Thyroid gland (tissue), 4 donors: ENCODE data around the gene WEE1. TPM values are rescaled to one million over a fixed set of nuclear protein-coding genes. Genes with fewer than 3 reads are reported as not detected.
"Not testable (repeated sequence)": the region's sequence is repeated elsewhere in the genome, so short reads cannot be mapped to it uniquely, and the experiment has no call there.

ENCODE experiments used
- DNase-seq, 2 donors: peaks; one replicate each; pipeline ENCODE4 v3.0.0-alpha.2; 2019
- H3K27ac ChIP-seq, 3 donors: fragments of 200-600 bp; sonication (generic); 1 replicate in 2 of 3; 2 replicates in 1 of 3; pipeline ENCODE4 v1.5.1; 2016 to 2019; ENCODE audit warnings: mild to moderate bottlenecking in 1 of 3, moderate library complexity in 1 of 3
- H3K27me3 ChIP-seq: fragments of 200-600 bp; sonication (generic); one replicate; pipeline ENCODE4 v1.5.1; 2019
- H3K36me3 ChIP-seq, 2 donors: fragments of 200-600 bp; sonication (generic); one replicate each; pipeline ENCODE4 v1.5.1; 2016 to 2019
- H3K4me1 ChIP-seq, 2 donors: fragments of 200-600 bp; sonication (generic); one replicate each; pipeline ENCODE4 v1.5.1; 2017 to 2019
- H3K4me3 ChIP-seq, 3 donors: fragments of 200-600 bp; sonication (generic); replicated peaks in 1 of 3; 1 replicate in 2 of 3; 2 replicates in 1 of 3; pipeline ENCODE4 v1.5.1; 2016; ENCODE audit warnings: mild to moderate bottlenecking in 1 of 3
- H3K9me3 ChIP-seq: fragments of 200-600 bp; sonication (generic); one replicate; pipeline ENCODE4 v1.5.1; 2017
- POLR2A ChIP-seq, 2 donors: fragments of 450-650 bp; IDR thresholded peaks; one replicate each; pipeline ENCODE4 v1.6.1; 2017; ENCODE audit warnings: antibody characterized with exemption in 2 of 2, mild to moderate bottlenecking in 2 of 2, moderate library complexity in 1 of 2
- WGBS, 2 donors: methylation state at CpG; one replicate each; pipeline ENCODE4 v1.1.5; 2017; 5-methylcytosine and 5-hydroxymethylcytosine counted together
- intact Hi-C: fragments of 100-400 bp; cut with DNase I; formaldehyde crosslinking; loops from one replicate; pipeline ENCODE4 v1.15.1; 2023
- total RNA-seq, 4 donors: library from RNA; depleted of rRNA; stranded (reverse); fragments of >200 nt; gene quantifications; one replicate each; pipeline ENCODE4 v1.2.3, GENCODE V29; 2016
- TF ChIP-seq, protein P1 (sequence below), 6 experiments: fragments of 200-600 bp in 3 of 6; fragments of 450-650 bp in 3 of 6; sonication (generic) in 3 of 6; IDR thresholded peaks; one replicate each; pipeline ENCODE4 v1.5.1; 2016 to 2019; ENCODE audit warnings: antibody characterized with exemption in 6 of 6, mild to moderate bottlenecking in 2 of 6, inconsistent platforms in 1 of 6, moderate library complexity in 1 of 6

The WEE1 gene
- total RNA-seq, 4 donors from 2014 or later = 29.6 to 35.6 (median 32.5) TPM

DNA sequence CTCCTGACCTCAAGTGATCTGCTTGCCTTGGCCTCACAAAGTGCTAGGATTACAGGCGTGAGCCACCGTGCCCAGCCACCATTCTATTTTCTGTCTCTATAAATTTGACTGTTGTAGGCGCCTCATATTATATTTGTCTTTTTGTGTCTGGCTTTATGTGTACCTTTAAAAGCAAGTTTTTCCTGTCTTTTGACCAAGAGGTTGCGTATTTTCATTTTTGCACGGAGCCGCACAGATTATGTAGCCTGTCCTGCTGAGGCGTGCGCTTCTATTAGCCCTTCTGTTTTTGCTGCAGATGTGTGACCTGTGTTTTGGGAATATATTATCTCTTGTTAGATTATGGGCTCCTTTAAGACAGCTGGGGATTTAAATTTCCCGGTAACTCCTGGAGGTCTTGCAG, 40.4 kb upstream of the WEE1 start:
- Histone ChIP-seq H3K4me1 (peaks cover 52% of the 10 kb centered on the region in 2 donors), H3K27me3 (no peaks in the 10 kb centered on the region), H3K27ac (peak overlapping the region in 1 of 3 donors; percentile 60), H3K9me3 (no peaks in the 10 kb centered on the region), H3K4me3 (no peak overlapping the region), H3K36me3 (no peaks in the 10 kb centered on the region)
- DNase-seq = no peak
- TF ChIP-seq, protein P1, sequence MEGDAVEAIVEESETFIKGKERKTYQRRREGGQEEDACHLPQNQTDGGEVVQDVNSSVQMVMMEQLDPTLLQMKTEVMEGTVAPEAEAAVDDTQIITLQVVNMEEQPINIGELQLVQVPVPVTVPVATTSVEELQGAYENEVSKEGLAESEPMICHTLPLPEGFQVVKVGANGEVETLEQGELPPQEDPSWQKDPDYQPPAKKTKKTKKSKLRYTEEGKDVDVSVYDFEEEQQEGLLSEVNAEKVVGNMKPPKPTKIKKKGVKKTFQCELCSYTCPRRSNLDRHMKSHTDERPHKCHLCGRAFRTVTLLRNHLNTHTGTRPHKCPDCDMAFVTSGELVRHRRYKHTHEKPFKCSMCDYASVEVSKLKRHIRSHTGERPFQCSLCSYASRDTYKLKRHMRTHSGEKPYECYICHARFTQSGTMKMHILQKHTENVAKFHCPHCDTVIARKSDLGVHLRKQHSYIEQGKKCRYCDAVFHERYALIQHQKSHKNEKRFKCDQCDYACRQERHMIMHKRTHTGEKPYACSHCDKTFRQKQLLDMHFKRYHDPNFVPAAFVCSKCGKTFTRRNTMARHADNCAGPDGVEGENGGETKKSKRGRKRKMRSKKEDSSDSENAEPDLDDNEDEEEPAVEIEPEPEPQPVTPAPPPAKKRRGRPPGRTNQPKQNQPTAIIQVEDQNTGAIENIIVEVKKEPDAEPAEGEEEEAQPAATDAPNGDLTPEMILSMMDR (IDR thresholded peaks at IDR 0.05) = no peak
- no peak for TF ChIP-seq POLR2A (IDR thresholded peaks at IDR 0.05)
- WGBS, 2 donors = 90 to 91% methylated on average over 9 of the region's 9 CpGs
- intact Hi-C loops = no loop called here

DNA sequence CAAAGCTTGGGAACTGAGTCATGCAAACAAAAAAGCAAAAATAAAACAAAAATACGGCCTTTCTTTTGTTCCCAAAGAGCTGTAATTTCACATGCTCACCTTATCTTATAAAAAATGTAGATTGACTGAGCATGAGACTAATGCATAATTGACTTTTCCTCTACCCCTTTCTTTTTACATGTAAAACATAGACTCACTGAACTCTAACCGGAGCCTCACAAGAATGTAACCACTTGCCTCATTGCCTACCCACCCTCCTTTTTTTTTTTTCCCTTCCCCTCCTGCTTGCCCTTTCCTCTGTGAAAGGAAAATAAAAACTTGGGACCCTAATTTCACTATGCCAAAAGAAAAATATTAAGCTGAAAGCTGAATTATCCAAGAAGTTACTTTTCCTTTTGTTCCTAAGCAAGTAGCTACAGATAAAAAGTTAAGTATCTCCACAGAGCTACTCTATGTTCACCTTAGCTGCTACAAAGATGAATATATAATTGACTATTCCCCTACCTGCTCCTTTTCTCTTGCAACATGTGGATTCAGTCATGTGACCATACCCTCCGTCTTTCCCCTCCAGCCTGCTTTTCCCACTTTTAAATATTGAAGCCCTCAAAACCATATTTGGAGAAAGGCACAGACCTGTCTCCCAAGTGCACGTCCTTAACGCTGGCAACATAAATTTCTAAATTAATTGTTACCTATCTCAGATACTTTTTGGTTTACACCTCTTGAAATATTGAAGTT, 39.6 kb upstream of the WEE1 start:
- H3K27ac ChIP-seq = peak overlapping the region; percentile 1 to 60 (median 4)
- no peaks in the 10 kb centered on the region for H3K27me3 ChIP-seq
- no peaks in the 10 kb centered on the region for H3K9me3 ChIP-seq
- intact Hi-C loops = no loop called here
- WGBS, 2 donors = 44 to 50% methylated on average over 5 of the region's 5 CpGs
- no peaks in the 10 kb centered on the region for H3K36me3 ChIP-seq
- peaks cover 44% of the 10 kb centered on the region in 2 donors for H3K4me1 ChIP-seq
- H3K4me3 ChIP-seq = no peak overlapping the region
- DNase-seq = no peak
- TF ChIP-seq POLR2A (IDR thresholded peaks at IDR 0.05) = no peak
- TF ChIP-seq, protein P1 (IDR thresholded peaks at IDR 0.05) = no peak

DNA sequence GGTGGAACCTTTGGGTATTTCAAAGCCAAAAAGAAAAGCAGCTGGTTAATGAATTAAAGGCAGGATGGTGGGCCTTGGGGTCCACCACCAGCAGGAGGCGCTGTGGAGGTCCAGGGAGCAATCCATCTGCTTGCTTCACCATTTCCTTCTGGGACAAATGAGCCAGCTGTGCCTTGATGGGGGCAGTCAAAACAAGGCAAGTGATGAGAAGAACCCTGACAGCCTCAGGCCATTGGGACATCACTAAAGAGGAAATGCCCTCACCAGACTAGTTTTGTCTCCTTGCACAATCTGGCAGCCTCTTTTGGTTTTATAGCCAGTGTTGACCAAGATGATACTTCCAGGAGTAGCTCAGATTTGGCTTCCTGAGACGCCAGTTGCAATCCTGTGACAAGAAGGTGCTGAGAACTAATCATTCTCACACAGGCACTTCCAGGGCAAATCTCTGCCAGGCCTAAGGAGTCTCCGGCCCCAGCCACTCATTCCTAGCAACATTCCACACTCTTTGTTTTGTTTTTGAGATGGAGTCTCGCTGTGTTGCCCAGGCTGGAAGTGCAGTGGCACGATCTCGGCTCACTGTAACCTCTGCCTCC, 38.2 kb upstream of the WEE1 start:
- intact Hi-C loops = no loop called here
- Histone ChIP-seq H3K27me3 (no peaks in the 10 kb centered on the region), H3K4me3 (no peak overlapping the region), H3K27ac (peak overlapping the region in 1 of 3 donors; percentile 60), H3K9me3 (no peaks in the 10 kb centered on the region), H3K4me1 (peaks cover 30% of the 10 kb centered on the region in 2 donors), H3K36me3 (no peaks in the 10 kb centered on the region)
- peak; percentile 45 to 52 for DNase-seq
- WGBS, 2 donors = 79 to 83% methylated on average over 6 of the region's 6 CpGs
- TF ChIP-seq, protein P1 (IDR thresholded peaks at IDR 0.05) = peak; percentile 12 to 63 (median 44)
- no peak for TF ChIP-seq POLR2A (IDR thresholded peaks at IDR 0.05)

DNA sequence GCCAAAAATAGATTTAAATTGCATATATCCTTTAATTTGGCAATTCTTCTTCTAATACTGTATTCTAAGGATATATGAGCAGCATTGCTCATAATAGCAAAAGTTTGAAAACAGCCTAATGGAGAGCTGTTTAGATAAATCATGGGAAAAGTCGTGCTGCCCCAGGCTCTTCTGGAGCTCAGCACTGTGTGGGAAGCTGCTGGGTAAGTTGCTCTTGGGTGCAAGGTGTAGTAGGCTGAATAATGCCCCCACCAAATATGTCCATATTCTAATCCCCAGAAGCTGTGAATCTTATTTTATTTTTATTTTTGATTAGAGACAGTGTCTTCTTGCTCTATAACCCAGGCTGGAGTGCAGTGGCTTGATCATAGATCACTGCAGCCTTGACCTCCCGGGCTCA, 34.9 kb upstream of the WEE1 start:
- no peak for TF ChIP-seq POLR2A (IDR thresholded peaks at IDR 0.05)
- TF ChIP-seq, protein P1 (IDR thresholded peaks at IDR 0.05) = no peak
- Histone ChIP-seq H3K36me3 (no peaks in the 10 kb centered on the region), H3K27ac (no peak overlapping the region), H3K4me1 (peaks cover 13 to 16% of the 10 kb centered on the region in 2 donors), H3K4me3 (no peak overlapping the region), H3K9me3 (no peaks in the 10 kb centered on the region), H3K27me3 (no peaks in the 10 kb centered on the region)
- WGBS, 2 donors = 89 to 90% methylated on average over 2 of the region's 2 CpGs
- intact Hi-C loops = no loop called here
- DNase-seq = no peak

DNA sequence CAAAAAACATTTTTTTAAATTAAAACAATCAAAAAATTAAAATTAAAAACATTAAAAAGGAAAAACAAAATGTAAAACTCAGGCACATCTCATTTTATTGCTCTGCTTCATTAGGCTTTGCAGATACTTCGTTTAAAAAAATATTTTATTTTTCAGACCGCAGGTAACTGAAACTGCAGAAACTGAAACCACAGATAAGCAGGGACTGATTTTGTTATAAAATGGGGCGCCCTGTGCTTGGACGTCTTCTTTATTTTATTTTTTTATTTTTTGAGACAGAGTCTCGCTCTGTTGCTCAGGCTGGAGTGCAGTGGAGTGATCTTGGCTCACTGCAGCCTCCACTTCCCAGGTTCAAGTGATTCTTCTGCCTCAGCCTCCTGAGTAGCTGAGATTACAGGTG, 24.3 kb upstream of the WEE1 start:
- intact Hi-C loops, H3K36me3 ChIP-seq, H3K27ac ChIP-seq, H3K9me3 ChIP-seq, H3K4me3 ChIP-seq, DNase-seq, H3K4me1 ChIP-seq, H3K27me3 ChIP-seq: not testable (repeated sequence)
- 90 to 91% methylated on average over 5 of the region's 5 CpGs for WGBS, 2 donors
